HG02759 (cell line): ENCODE results near the gene CEACAM18.
"Not testable (repeated sequence)": the region's sequence is repeated elsewhere in the genome, so short reads cannot be mapped to it uniquely, and the experiment has no call there.

Experiments used
- ATAC-seq: cut with Tn5 transposase; IDR thresholded peaks from one replicate; pipeline ENCODE4 v1.9.1; 2021; ENCODE audit warnings: mild to moderate bottlenecking, moderate library complexity; ENCODE audit not compliant: unreplicated experiment

Gene CEACAM18

GRCh38 chr19:51478381-51479234 is at the start of gene CEACAM18:
Gene CEACAM18, plus strand, starts transcription at chr19:51478539.
- no peak for ATAC-seq

- no peak for ATAC-seq
Measured at GRCh38 chr19:51430221-51430620, 48.1 kb upstream of the CEACAM18 start.

GRCh38 chr19:51431124-51431523 is 47.2 kb upstream of the CEACAM18 start:
- ATAC-seq: no peak

- ATAC-seq: no peak
Measured at GRCh38 chr19:51433043-51433442, 45.3 kb upstream of the CEACAM18 start.

- no peak for ATAC-seq
Measured at GRCh38 chr19:51434456-51434855, 43.9 kb upstream of the CEACAM18 start.

GRCh38 chr19:51439021-51439465 is 39.3 kb upstream of the CEACAM18 start:
- ATAC-seq: no peak

- no peak for ATAC-seq
Measured at GRCh38 chr19:51440052-51440451, 38.3 kb upstream of the CEACAM18 start.

GRCh38 chr19:51440846-51441409 is 37.4 kb upstream of the CEACAM18 start:
- no peak for ATAC-seq

GRCh38 chr19:51441410-51442390 is 36.6 kb upstream of the CEACAM18 start:
- ATAC-seq: peak; percentile 88

- ATAC-seq: not testable (repeated sequence)
Measured at GRCh38 chr19:51447510-51447909, 30.8 kb upstream of the CEACAM18 start.

- no peak for ATAC-seq
Measured at GRCh38 chr19:51448011-51448410, 30.3 kb upstream of the CEACAM18 start.

GRCh38 chr19:51448411-51449016 is 29.8 kb upstream of the CEACAM18 start:
- ATAC-seq: no peak

GRCh38 chr19:51450730-51451307 is 27.5 kb upstream of the CEACAM18 start:
- no peak for ATAC-seq

- no peak for ATAC-seq
Measured at GRCh38 chr19:51456541-51457290, 21.6 kb upstream of the CEACAM18 start.

GRCh38 chr19:51457351-51458013 is 20.9 kb upstream of the CEACAM18 start:
- ATAC-seq: no peak

- ATAC-seq: no peak
Measured at GRCh38 chr19:51458051-51458645, 20.2 kb upstream of the CEACAM18 start, which contains the start of gene SIGLEC8. Gene SIGLEC8, minus strand, starts transcription at chr19:51458454. Its CDS starts 67 bp downstream, at chr19:51458387.

GRCh38 chr19:51458899-51459505 is 19.3 kb upstream of the CEACAM18 start:
- ATAC-seq: no peak
